GM13977 (cell line): ENCODE measurements around the gene ZDHHC20.
A peak's percentile ranks its signal among the peaks of the same experiment; 100 is the strongest.

Experiments used
- DNase-seq: peaks from one replicate; pipeline ENCODE4 v3.0.0; 2012; ENCODE audit warnings: low spot score
- CTCF ChIP-seq: IDR thresholded peaks from 2 replicates; pipeline ENCODE4 v1.5.1; 2012; ENCODE audit warnings: mild to moderate bottlenecking, control low read depth; ENCODE audit not compliant: insufficient read depth; ENCODE audit errors: extremely low read depth, missing control alignments
- in situ Hi-C: fragments of 300-500 bp; cut with MboI; formaldehyde crosslinking; loops from one replicate; pipeline ENCODE4 v1.12.0; 2022; ENCODE audit warnings: low sequenced_read_pairs, low pct_unique_long_range_greater_than_20kb, mixed read lengths, inconsistent platforms; ENCODE audit not compliant: unreplicated experiment

ZDHHC20 gene

GRCh38 chr13:21445759-21446158 is 13.3 kb downstream of the ZDHHC20 start:
- TF ChIP-seq CTCF = no peak
- no peak for DNase-seq
- in situ Hi-C loops = no loop called here

- no peak for TF ChIP-seq CTCF
- in situ Hi-C loops = no loop called here
- DNase-seq = no peak
Observed at GRCh38 chr13:21443171-21443570, 15.9 kb downstream of the ZDHHC20 start.

- no peak for TF ChIP-seq CTCF
- DNase-seq = no peak
- in situ Hi-C loops = no loop called here
Observed at GRCh38 chr13:21436582-21436981, 22.5 kb downstream of the ZDHHC20 start.

- DNase-seq = peak; percentile 44
- no peak for TF ChIP-seq CTCF
- in situ Hi-C loops = no loop called here
Observed at GRCh38 chr13:21435687-21436151, 23.4 kb downstream of the ZDHHC20 start.

GRCh38 chr13:21435231-21435630 is 23.9 kb downstream of the ZDHHC20 start:
- no peak for TF ChIP-seq CTCF
- in situ Hi-C loops = no loop called here
- DNase-seq = no peak

GRCh38 chr13:21434588-21434987 is 24.5 kb downstream of the ZDHHC20 start:
- in situ Hi-C loops = no loop called here
- TF ChIP-seq CTCF = no peak

GRCh38 chr13:21429211-21429610 is 29.9 kb downstream of the ZDHHC20 start:
- no peak for DNase-seq
- no peak for TF ChIP-seq CTCF
- in situ Hi-C loops = no loop called here

More at GRCh38 chr13:21434588-21434987, 24.5 kb downstream of the ZDHHC20 start:
- DNase-seq = no peak
